Trophoblast cell (in vitro differentiated cells and primary cell): ENCODE data around the gene DCN.

ENCODE experiments used
- DNase-seq, 2 donors: peaks; one replicate each; pipeline ENCODE4 v3.0.0-alpha.2; 2016
- H2AFZ ChIP-seq: 2 replicates; pipeline ENCODE4 v1.6.1; 2013; ENCODE audit warnings: low read length, moderate library complexity, mild to moderate bottlenecking; ENCODE audit not compliant: insufficient read depth, poor library complexity
- H2AK5ac ChIP-seq: 2 replicates; pipeline ENCODE4 v1.6.1; 2013; ENCODE audit warnings: mild to moderate bottlenecking, low read length
- H2BK120ac ChIP-seq: 2 replicates; pipeline ENCODE4 v1.6.1; 2013; ENCODE audit warnings: low read length, mild to moderate bottlenecking, moderate library complexity; ENCODE audit not compliant: insufficient read depth, poor library complexity
- H2BK12ac ChIP-seq: 2 replicates; pipeline ENCODE4 v1.6.1; 2013; ENCODE audit warnings: mild to moderate bottlenecking, low read length, moderate library complexity
- H2BK5ac ChIP-seq: 2 replicates; pipeline ENCODE4 v1.6.1; 2013; ENCODE audit warnings: low read length, low read depth, moderate library complexity, mild to moderate bottlenecking; ENCODE audit not compliant: poor library complexity
- H3K14ac ChIP-seq: 2 replicates; pipeline ENCODE4 v1.6.1; 2013; ENCODE audit warnings: mild to moderate bottlenecking, low read length
- H3K18ac ChIP-seq: 2 replicates; pipeline ENCODE4 v1.6.1; 2013; ENCODE audit warnings: mild to moderate bottlenecking, low read length
- H3K23ac ChIP-seq: 2 replicates; pipeline ENCODE4 v1.6.1; 2013; ENCODE audit warnings: low read length
- H3K27ac ChIP-seq: 2 replicates; pipeline ENCODE4 v1.5.1; 2013; ENCODE audit warnings: low read depth, mild to moderate bottlenecking, inconsistent platforms, low read length, moderate library complexity
- H3K27me3 ChIP-seq: 2 replicates; pipeline ENCODE4 v1.6.1; 2013; ENCODE audit warnings: inconsistent platforms, mild to moderate bottlenecking, low read length, moderate library complexity; ENCODE audit not compliant: insufficient read depth
- H3K36me3 ChIP-seq, 2 experiments: 1 replicate in 1 of 2; 2 replicates in 1 of 2; pipeline ENCODE4 v1.6.1; 2013; ENCODE audit warnings: low read length in 2 of 2, mild to moderate bottlenecking in 2 of 2, moderate library complexity in 1 of 2; ENCODE audit not compliant: insufficient read depth in 2 of 2, control insufficient read depth in 1 of 2
- H3K4ac ChIP-seq: 2 replicates; pipeline ENCODE4 v1.6.1; 2013; ENCODE audit warnings: low read depth, mild to moderate bottlenecking, low read length, moderate library complexity
- H3K4me1 ChIP-seq, 2 experiments: 1 replicate in 1 of 2; 2 replicates in 1 of 2; pipeline ENCODE4 v1.6.1; 2013; ENCODE audit warnings: low read length in 2 of 2, mild to moderate bottlenecking in 2 of 2, moderate library complexity in 1 of 2; ENCODE audit not compliant: insufficient read depth in 2 of 2, control insufficient read depth in 1 of 2
- H3K4me2 ChIP-seq: 2 replicates; pipeline ENCODE4 v1.6.1; 2013; ENCODE audit warnings: inconsistent platforms, mild to moderate bottlenecking, low read length, moderate library complexity
- H3K4me3 ChIP-seq: 2 replicates; pipeline ENCODE4 v1.5.1; 2013; ENCODE audit warnings: mild to moderate bottlenecking, low read depth, low read length, inconsistent platforms
- H3K79me1 ChIP-seq: one replicate; pipeline ENCODE4 v1.6.1; 2013; ENCODE audit warnings: low read length
- H3K79me2 ChIP-seq: 2 replicates; pipeline ENCODE4 v1.6.1; 2013; ENCODE audit warnings: low read length, mild to moderate bottlenecking; ENCODE audit not compliant: control insufficient read depth, insufficient read depth, poor library complexity
- H3K9ac ChIP-seq: 2 replicates; pipeline ENCODE4 v1.6.1; 2013; ENCODE audit warnings: mild to moderate bottlenecking, low read length
- H3K9me3 ChIP-seq: 2 replicates; pipeline ENCODE4 v1.6.1; 2013; ENCODE audit warnings: low read depth, mild to moderate bottlenecking, control low read depth, inconsistent platforms, low read length; ENCODE audit not compliant: insufficient read depth
- H4K12ac ChIP-seq: 2 replicates; pipeline ENCODE4 v1.6.1; 2013; ENCODE audit warnings: low read depth, mild to moderate bottlenecking, low read length, moderate library complexity
- H4K8ac ChIP-seq: 2 replicates; pipeline ENCODE4 v1.6.1; 2013; ENCODE audit warnings: low read depth, mild to moderate bottlenecking, low read length, moderate library complexity
- H4K91ac ChIP-seq: one replicate; pipeline ENCODE4 v1.6.1; 2013; ENCODE audit warnings: low read depth, mild to moderate bottlenecking, low read length, moderate library complexity
- WGBS: extraction: QIAGEN DNeasy Blood & Tissue Kit; methylation state at CpG from one replicate; pipeline ENCODE4 v1.1.7; 2013; ENCODE audit warnings: missing lambda C conversion rate; ENCODE audit not compliant: insufficient read length, insufficient coverage; ENCODE audit errors: extremely low coverage; 5-methylcytosine and 5-hydroxymethylcytosine counted together

DCN gene

DNA sequence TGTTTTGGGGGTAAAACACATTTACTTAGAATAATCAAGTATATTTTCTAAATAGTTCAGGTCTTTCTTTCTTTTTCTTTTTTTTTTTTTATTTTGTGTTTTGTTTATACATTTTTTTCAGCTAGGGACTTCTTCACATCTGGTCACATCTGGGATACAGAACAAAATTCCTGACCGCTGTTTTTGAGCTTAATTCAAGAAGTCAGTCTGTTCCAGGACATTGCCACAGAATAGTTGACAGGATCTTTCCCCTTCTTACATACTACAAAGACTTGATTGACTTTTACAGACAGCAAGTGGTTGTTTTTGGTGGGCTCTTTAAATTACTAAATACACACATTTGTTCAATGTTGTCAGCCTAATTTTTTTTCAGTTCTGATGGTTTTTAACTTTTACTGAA lies 41.8 kb upstream of the DCN start:
- Histone ChIP-seq H3K18ac (no peak overlapping the region), H3K14ac (no peak overlapping the region), H3K4me3 (no peak overlapping the region), H3K4me2 (no peak overlapping the region), H2BK12ac (no peak overlapping the region), H3K36me3 (no peaks in the 10 kb centered on the region), H3K23ac (no peak overlapping the region), H2BK120ac (no peak overlapping the region), H3K27ac (no peak overlapping the region), H3K9ac (no peak overlapping the region), H2AK5ac (no peak overlapping the region), H3K27me3 (no peaks in the 10 kb centered on the region), H3K79me2 (no peaks in the 10 kb centered on the region), H3K4ac (no peak overlapping the region), H3K79me1 (no peaks in the 10 kb centered on the region), H4K8ac (no peak overlapping the region), H4K91ac (no peak overlapping the region), H2AFZ (no peak overlapping the region), H3K4me1 (no peaks in the 10 kb centered on the region), H3K9me3 (no peaks in the 10 kb centered on the region), H4K12ac (no peak overlapping the region), H2BK5ac (no peak overlapping the region)
- WGBS = no CpG with 5 or more reads among the region's 1 CpG
- DNase-seq = no peak

DNA sequence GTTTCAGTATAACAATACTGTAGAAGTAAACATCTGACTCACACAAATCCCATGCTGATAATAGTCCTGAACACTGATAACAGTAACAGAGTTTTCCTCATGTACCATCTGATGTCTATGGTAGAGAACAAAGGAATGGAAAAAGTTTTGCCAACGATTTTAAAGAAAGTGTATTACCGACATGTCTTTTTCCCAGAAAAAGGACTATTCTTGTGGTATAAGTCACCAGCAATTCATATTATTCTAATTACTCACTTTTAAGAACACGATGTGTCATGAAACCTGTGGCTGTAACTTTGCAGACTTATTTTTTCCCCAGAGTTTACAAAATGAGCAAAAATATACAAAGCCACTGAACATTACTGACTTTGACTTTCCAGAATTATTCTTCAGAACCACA lies 40.1 kb upstream of the DCN start:
- no peak overlapping the region for H4K8ac ChIP-seq
- H3K18ac ChIP-seq = no peak overlapping the region
- no peak overlapping the region for H2AFZ ChIP-seq
- no peak overlapping the region for H3K27ac ChIP-seq
- no peak overlapping the region for H3K4me3 ChIP-seq
- no peaks in the 10 kb centered on the region for H3K4me1 ChIP-seq
- no peak overlapping the region for H4K12ac ChIP-seq
- no peak overlapping the region for H2AK5ac ChIP-seq
- no peak overlapping the region for H3K4me2 ChIP-seq
- DNase-seq = peak in 1 of 2 donors; percentile 45
- no peak overlapping the region for H4K91ac ChIP-seq
- H2BK12ac ChIP-seq = no peak overlapping the region
- no peak overlapping the region for H3K23ac ChIP-seq
- H3K9ac ChIP-seq = no peak overlapping the region
- no peaks in the 10 kb centered on the region for H3K9me3 ChIP-seq
- no peaks in the 10 kb centered on the region for H3K79me2 ChIP-seq
- H3K36me3 ChIP-seq = no peaks in the 10 kb centered on the region
- no peaks in the 10 kb centered on the region for H3K79me1 ChIP-seq
- no peak overlapping the region for H3K14ac ChIP-seq
- H3K4ac ChIP-seq = no peak overlapping the region
- no peaks in the 10 kb centered on the region for H3K27me3 ChIP-seq
- H2BK5ac ChIP-seq = no peak overlapping the region
- no peak overlapping the region for H2BK120ac ChIP-seq
- no CpG with 5 or more reads among the region's 3 CpGs for WGBS

DNA sequence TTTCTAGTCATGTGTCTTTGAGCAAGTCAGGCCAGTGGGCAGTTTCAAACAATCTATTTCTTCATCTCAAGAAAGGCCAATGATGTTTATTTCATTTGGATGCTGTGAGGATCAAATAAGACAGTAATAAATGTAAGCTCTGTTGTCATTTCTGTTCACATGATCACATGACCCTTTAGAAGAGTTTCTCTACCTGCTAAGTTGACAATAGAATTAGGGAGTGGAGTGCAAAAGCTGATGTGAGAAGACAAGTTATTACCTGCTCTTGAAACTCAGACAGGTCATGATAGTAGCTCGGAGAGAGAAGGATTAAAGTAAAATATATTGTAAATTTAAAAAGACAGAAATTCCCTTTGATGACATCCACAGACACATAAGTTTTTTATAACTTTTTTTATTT lies 37.3 kb upstream of the DCN start:
- H2AK5ac ChIP-seq = no peak overlapping the region
- H3K4me1 ChIP-seq = no peaks in the 10 kb centered on the region
- no peak overlapping the region for H3K14ac ChIP-seq
- H2BK12ac ChIP-seq = no peak overlapping the region
- H2BK120ac ChIP-seq = no peak overlapping the region
- H3K18ac ChIP-seq = no peak overlapping the region
- H3K79me1 ChIP-seq = no peaks in the 10 kb centered on the region
- WGBS = no CpG with 5 or more reads among the region's 1 CpG
- H3K27ac ChIP-seq = no peak overlapping the region
- H3K9me3 ChIP-seq = no peaks in the 10 kb centered on the region
- no peak overlapping the region for H3K4me3 ChIP-seq
- no peaks in the 10 kb centered on the region for H3K27me3 ChIP-seq
- no peaks in the 10 kb centered on the region for H3K79me2 ChIP-seq
- H2AFZ ChIP-seq = no peak overlapping the region
- no peak overlapping the region for H2BK5ac ChIP-seq
- H3K4ac ChIP-seq = no peak overlapping the region
- H4K8ac ChIP-seq = no peak overlapping the region
- H3K9ac ChIP-seq = no peak overlapping the region
- no peak overlapping the region for H4K91ac ChIP-seq
- H3K23ac ChIP-seq = no peak overlapping the region
- no peak overlapping the region for H4K12ac ChIP-seq
- no peak for DNase-seq
- no peak overlapping the region for H3K4me2 ChIP-seq
- no peaks in the 10 kb centered on the region for H3K36me3 ChIP-seq

DNA sequence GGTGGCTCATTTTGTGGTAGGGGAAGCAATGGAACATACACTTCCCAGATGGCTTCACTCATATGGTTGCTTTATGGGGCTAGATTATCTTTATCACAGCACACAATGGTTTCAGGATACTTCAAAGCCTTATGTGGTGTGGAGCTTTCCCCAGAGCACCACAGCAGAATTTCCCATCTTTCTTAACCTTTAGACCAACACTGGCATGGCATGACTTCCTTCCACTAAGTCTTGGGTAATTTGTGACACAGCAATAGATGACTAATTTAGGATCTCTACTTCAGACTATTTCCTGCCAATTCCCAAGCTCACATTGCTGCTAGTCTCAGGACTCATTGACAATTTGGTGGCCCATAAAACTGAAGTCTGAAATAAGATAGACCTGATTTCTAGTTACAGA lies 36.9 kb upstream of the DCN start:
- Histone ChIP-seq H3K4me2 (peak overlapping the region; percentile 10), H3K27ac (no peak overlapping the region), H4K12ac (no peak overlapping the region), H3K14ac (no peak overlapping the region), H3K9ac (no peak overlapping the region), H2BK12ac (no peak overlapping the region), H2BK5ac (no peak overlapping the region), H2AFZ (no peak overlapping the region), H3K79me1 (no peaks in the 10 kb centered on the region), H3K79me2 (no peaks in the 10 kb centered on the region), H4K91ac (no peak overlapping the region), H3K4ac (no peak overlapping the region), H4K8ac (no peak overlapping the region), H3K23ac (no peak overlapping the region), H2AK5ac (no peak overlapping the region), H3K4me1 (no peaks in the 10 kb centered on the region), H3K4me3 (no peak overlapping the region), H3K36me3 (no peaks in the 10 kb centered on the region), H2BK120ac (no peak overlapping the region), H3K9me3 (no peaks in the 10 kb centered on the region), H3K18ac (no peak overlapping the region), H3K27me3 (no peaks in the 10 kb centered on the region)
- DNase-seq = no peak

DNA sequence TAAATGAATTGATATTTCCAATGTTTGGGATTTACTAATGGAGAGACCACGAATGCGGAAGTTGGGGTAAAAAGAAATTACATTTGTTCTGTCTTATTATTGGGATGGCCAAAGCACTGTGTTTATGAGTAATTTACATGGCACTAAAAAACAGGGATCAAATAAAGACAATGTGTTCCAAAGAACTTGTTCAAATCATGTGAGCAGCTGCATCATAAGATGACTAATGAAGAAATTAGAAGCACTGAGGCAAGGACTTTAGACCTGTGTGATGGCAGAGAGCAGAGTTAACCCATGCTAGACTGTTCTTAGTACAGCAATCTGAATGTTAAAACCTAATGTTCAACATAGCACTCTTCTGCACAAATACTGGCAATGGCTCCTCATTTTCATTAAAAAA lies 34.3 kb upstream of the DCN start:
- H3K4ac ChIP-seq = no peak overlapping the region
- no peak overlapping the region for H2BK120ac ChIP-seq
- no peaks in the 10 kb centered on the region for H3K4me1 ChIP-seq
- no peak overlapping the region for H3K23ac ChIP-seq
- no peak overlapping the region for H4K12ac ChIP-seq
- no peak overlapping the region for H2AFZ ChIP-seq
- H3K36me3 ChIP-seq = no peaks in the 10 kb centered on the region
- no peaks in the 10 kb centered on the region for H3K79me1 ChIP-seq
- no peaks in the 10 kb centered on the region for H3K79me2 ChIP-seq
- WGBS = no CpG with 5 or more reads among the region's 2 CpGs
- no peak overlapping the region for H3K27ac ChIP-seq
- H3K4me3 ChIP-seq = no peak overlapping the region
- H3K9me3 ChIP-seq = no peaks in the 10 kb centered on the region
- no peak overlapping the region for H3K4me2 ChIP-seq
- H3K18ac ChIP-seq = no peak overlapping the region
- no peak overlapping the region for H2AK5ac ChIP-seq
- H3K14ac ChIP-seq = no peak overlapping the region
- H3K9ac ChIP-seq = no peak overlapping the region
- no peak for DNase-seq
- no peak overlapping the region for H4K91ac ChIP-seq
- H2BK5ac ChIP-seq = no peak overlapping the region
- H2BK12ac ChIP-seq = no peak overlapping the region
- H4K8ac ChIP-seq = no peak overlapping the region
- no peaks in the 10 kb centered on the region for H3K27me3 ChIP-seq
